ENCODE results near the gene UPK3A. TPM values are rescaled to one million over a fixed set of nuclear protein-coding genes. Genes with fewer than 3 reads are reported as not detected.

Gene UPK3A
- total and polyA plus RNA-seq, 2 of the 8 experiments (the other 6 are each of a cell fraction or from before 2014, with no cell fraction given), result 0.35 to 1.7 TPM

Other genes starting within 250 kb of the UPK3A start
- 112 and 118 TPM in 2 replicates for gene NUP50, start 121.0 kb upstream of the UPK3A start, total RNA-seq (2021; fragmentation: NEBNext Ultra II Directional; extraction: Animal tissue kit (Norgen Biotek cat#: 25700))
- gene NUP50, start 121.0 kb upstream of the UPK3A start, polyA plus RNA-seq (2011; rRNA removed), result 16.4 and 20.0 TPM in 2 replicates
- 61.9 and 65.3 TPM in 2 replicates for gene KIAA0930, start 44.1 kb upstream of the UPK3A start, total RNA-seq (2021; fragmentation: NEBNext Ultra II Directional; extraction: Animal tissue kit (Norgen Biotek cat#: 25700))
- gene KIAA0930, start 44.1 kb upstream of the UPK3A start, polyA plus RNA-seq (2011; rRNA removed), result 66.1 and 95.4 TPM in 2 replicates
- gene FAM118A, start 25.0 kb downstream of the UPK3A start, total RNA-seq (2021; fragmentation: NEBNext Ultra II Directional; extraction: Animal tissue kit (Norgen Biotek cat#: 25700)), result 18.6 and 21.1 TPM in 2 replicates
- gene FAM118A, start 25.0 kb downstream of the UPK3A start, polyA plus RNA-seq (2011; rRNA removed), result 8.5 and 13.9 TPM in 2 replicates
- gene SMC1B, start 128.7 kb downstream of the UPK3A start, total RNA-seq (2021; fragmentation: NEBNext Ultra II Directional; extraction: Animal tissue kit (Norgen Biotek cat#: 25700)), result not detected in 2 replicates
- gene SMC1B, start 128.7 kb downstream of the UPK3A start, polyA plus RNA-seq (2011; rRNA removed), result 0.02 TPM in 2 replicates
- 1.8 and 2.1 TPM in 2 replicates for gene RIBC2, start 128.7 kb downstream of the UPK3A start, total RNA-seq (2021; fragmentation: NEBNext Ultra II Directional; extraction: Animal tissue kit (Norgen Biotek cat#: 25700))
- 0.79 and 0.83 TPM in 2 replicates for gene RIBC2, start 128.7 kb downstream of the UPK3A start, polyA plus RNA-seq (2011; rRNA removed)
- 168 and 184 TPM in 2 replicates for gene FBLN1, start 217.9 kb downstream of the UPK3A start, total RNA-seq (2021; fragmentation: NEBNext Ultra II Directional; extraction: Animal tissue kit (Norgen Biotek cat#: 25700))
- gene FBLN1, start 217.9 kb downstream of the UPK3A start, polyA plus RNA-seq (2011; rRNA removed), result 159 and 233 TPM in 2 replicates